HUES48 (cell line): ENCODE results near the gene CASP12.

Source experiments
- H3K27ac ChIP-seq: one replicate; pipeline ENCODE4 v1.7.0; 2013; ENCODE audit warnings: low read depth, low read length, inconsistent platforms
- H3K27me3 ChIP-seq: 2 replicates; pipeline ENCODE4 v1.6.1; 2013; ENCODE audit warnings: mild to moderate bottlenecking, low read length; ENCODE audit not compliant: control insufficient read depth, insufficient read depth
- H3K36me3 ChIP-seq: 2 replicates; pipeline ENCODE4 v1.6.1; 2013; ENCODE audit warnings: low read length; ENCODE audit not compliant: control insufficient read depth, insufficient read depth
- H3K4me1 ChIP-seq: 2 replicates; pipeline ENCODE4 v1.6.1; 2013; ENCODE audit warnings: mild to moderate bottlenecking, low read length; ENCODE audit not compliant: control insufficient read depth, insufficient read depth
- H3K4me3 ChIP-seq: 2 replicates; pipeline ENCODE4 v1.5.1; 2013; ENCODE audit warnings: mild to moderate bottlenecking, low read depth, low read length
- H3K9ac ChIP-seq: 2 replicates; pipeline ENCODE4 v1.6.1; 2013; ENCODE audit warnings: mild to moderate bottlenecking, low read depth, low read length, moderate library complexity
- H3K9me3 ChIP-seq: 2 replicates; pipeline ENCODE4 v1.6.1; 2013; ENCODE audit warnings: low read length; ENCODE audit not compliant: control insufficient read depth, insufficient read depth

The CASP12 gene

DNA sequence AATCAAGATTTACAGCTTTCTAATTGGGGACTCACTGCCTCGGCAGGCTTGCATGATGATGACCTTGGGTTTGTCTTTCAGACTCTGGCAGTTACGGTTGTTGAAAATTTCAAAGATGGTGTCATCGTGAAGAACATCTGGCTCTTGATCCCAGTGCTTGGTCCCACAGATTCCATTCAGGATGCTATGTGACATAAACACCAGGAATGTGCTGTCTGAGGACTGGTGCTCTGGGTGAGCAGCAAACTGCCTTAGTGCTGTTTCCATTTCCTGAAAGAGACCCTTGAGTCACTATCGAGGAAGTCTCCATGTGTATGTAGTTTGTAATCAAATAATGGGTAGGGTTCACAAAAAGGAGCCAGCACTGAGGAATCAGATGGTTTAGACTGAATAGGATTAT, 7.1 kb downstream of the CASP12 start:
- Histone ChIP-seq H3K27ac (no peak overlapping the region), H3K4me1 (peaks cover 16% of the 10 kb centered on the region), H3K36me3 (no peaks in the 10 kb centered on the region), H3K9me3 (no peaks in the 10 kb centered on the region), H3K4me3 (no peak overlapping the region), H3K27me3 (no peaks in the 10 kb centered on the region), H3K9ac (no peak overlapping the region)

DNA sequence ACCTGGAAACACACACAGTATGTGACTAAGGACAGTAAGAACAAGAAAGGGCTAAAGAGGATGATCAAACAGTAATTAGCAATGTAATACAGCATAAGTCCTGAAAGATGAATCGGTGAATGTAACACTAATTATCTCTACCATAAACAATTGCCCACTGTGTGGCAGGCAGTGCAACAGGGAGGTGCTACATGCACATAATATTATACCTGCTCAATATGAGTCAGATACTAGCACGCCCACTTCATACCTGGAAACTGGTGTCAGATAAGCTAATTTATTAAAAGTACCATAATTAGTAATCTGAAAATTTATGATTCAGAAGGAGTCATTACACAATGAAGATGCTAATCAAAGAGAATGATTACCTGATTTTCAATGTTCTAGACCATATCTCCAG, 14.9 kb downstream of the CASP12 start:
- Histone ChIP-seq H3K4me1 (no peaks in the 10 kb centered on the region), H3K4me3 (no peak overlapping the region), H3K9me3 (no peaks in the 10 kb centered on the region), H3K27ac (no peak overlapping the region), H3K27me3 (no peaks in the 10 kb centered on the region), H3K9ac (no peak overlapping the region), H3K36me3 (no peaks in the 10 kb centered on the region)

DNA sequence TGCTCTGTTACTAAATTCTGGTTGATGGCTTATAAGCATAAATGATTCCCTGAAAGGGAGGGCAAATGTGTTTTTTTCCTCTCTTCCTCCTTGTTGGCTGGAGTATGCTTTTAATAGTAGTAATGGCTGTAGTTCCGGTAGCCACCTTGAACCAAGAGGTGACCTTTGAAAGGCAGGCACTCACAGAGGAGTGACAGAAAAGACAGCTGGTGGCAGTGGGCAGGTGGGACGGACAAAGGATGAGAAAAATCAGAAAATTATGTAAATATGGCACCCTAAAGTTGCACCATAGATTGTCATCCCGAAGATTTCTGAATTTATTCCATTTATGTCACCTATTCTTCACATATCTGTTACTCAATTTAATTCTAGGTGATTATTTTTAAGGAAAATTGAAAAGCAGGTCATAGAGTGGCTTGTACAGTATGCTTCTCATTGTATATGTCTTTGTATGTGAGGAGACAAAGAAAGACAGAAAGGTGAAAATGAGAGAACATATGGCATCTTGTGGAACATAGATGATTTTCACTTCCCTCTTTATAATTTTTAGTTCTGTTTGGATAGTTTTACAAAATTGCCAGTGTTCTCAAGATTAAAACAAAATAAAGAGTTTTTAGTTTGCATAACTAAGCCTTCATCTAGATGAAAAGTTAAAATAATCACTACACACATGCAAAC, 17.0 kb downstream of the CASP12 start:
- no peaks in the 10 kb centered on the region for H3K4me1 ChIP-seq
- H3K27me3 ChIP-seq, result no peaks in the 10 kb centered on the region
- no peak overlapping the region for H3K9ac ChIP-seq
- H3K27ac ChIP-seq, result no peak overlapping the region
- no peaks in the 10 kb centered on the region for H3K9me3 ChIP-seq
- H3K36me3 ChIP-seq, result no peaks in the 10 kb centered on the region
- no peak overlapping the region for H3K4me3 ChIP-seq

DNA sequence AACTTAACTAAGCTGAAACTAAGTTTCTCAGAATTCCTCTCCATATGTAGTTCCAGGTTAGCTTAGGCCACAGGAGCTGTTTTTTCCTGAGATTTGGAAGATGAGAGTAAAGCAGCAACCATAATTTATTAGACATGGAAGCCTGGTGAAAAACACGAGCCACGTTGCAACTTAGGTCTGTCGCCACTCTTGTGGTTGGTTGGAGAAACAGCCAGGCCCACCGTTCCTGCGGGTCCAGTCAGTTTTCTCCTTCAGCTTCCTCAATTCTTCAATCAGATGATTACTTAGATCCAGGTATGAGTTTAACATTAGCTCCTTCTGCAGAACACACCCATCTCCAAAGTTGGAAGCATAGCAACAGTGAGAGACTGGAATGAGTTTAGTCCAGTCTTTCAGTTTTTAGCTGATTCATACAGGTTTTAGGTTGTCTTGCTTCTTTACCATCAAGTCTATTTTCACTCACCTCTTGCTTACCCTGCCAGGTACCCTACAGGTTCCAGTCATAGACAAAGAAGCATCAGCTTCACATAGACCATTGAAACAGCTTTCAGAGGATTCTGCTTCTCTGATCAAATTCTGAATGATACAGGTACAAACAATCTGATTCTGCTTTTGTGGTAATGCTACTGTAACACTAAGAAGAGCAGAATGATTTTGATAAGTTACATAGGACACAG, 18.6 kb downstream of the CASP12 start:
- H3K4me1 ChIP-seq, result no peaks in the 10 kb centered on the region
- no peaks in the 10 kb centered on the region for H3K9me3 ChIP-seq
- H3K27ac ChIP-seq, result no peak overlapping the region
- H3K27me3 ChIP-seq, result no peaks in the 10 kb centered on the region
- no peak overlapping the region for H3K4me3 ChIP-seq
- H3K9ac ChIP-seq, result no peak overlapping the region
- H3K36me3 ChIP-seq, result no peaks in the 10 kb centered on the region

DNA sequence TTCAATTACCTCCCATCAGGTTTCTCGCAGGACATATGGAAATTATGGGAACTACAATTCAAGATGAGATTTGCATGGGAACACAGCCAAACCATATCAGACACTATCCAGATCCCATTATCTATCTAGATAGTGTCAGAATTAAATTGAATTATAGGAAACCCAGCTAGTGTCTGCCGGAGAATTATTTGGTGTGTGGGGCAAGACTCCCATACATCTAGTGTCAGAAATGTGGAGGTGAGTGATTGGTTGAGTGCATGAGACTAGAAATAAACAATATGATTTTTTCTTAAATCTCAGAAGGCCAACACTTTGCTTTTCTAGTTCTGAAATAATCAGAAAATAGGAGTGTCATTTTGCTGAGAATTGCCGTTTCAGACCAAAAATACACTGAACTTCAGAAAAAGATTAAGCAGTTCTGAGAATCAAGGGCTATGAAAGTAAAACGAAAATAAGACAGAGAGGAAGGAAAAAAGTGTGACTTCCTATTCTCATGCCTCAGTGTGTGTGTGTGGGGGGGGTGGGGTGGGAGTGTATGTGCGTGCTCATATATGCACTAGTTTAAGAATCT, 21.3 kb downstream of the CASP12 start:
- H3K36me3 ChIP-seq, result no peaks in the 10 kb centered on the region
- no peaks in the 10 kb centered on the region for H3K27me3 ChIP-seq
- H3K27ac ChIP-seq, result no peak overlapping the region
- no peaks in the 10 kb centered on the region for H3K9me3 ChIP-seq
- no peak overlapping the region for H3K4me3 ChIP-seq
- no peak overlapping the region for H3K9ac ChIP-seq
- H3K4me1 ChIP-seq, result no peaks in the 10 kb centered on the region

DNA sequence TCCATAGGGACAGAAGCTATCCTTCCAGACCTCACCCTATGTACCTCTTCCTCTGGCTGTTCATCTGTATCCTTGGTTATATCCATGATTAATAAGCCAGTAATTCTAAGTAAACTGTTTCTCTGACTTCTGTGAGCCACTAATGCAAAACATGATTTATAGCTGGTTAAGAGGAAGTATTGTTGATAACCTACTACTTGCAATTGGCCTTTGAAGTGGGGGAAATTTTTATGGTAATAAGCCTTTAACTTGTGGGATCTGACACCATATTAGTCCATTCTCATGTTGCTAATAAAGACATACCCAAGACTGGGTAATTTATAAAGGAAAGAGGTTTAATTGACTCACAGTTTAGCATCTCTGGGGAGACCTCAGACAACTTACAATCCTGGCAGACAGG, 21.9 kb downstream of the CASP12 start:
- no peak overlapping the region for H3K9ac ChIP-seq
- no peak overlapping the region for H3K27ac ChIP-seq
- H3K36me3 ChIP-seq, result no peaks in the 10 kb centered on the region
- no peaks in the 10 kb centered on the region for H3K27me3 ChIP-seq
- H3K4me1 ChIP-seq, result no peaks in the 10 kb centered on the region
- H3K4me3 ChIP-seq, result no peak overlapping the region
- H3K9me3 ChIP-seq, result no peaks in the 10 kb centered on the region

DNA sequence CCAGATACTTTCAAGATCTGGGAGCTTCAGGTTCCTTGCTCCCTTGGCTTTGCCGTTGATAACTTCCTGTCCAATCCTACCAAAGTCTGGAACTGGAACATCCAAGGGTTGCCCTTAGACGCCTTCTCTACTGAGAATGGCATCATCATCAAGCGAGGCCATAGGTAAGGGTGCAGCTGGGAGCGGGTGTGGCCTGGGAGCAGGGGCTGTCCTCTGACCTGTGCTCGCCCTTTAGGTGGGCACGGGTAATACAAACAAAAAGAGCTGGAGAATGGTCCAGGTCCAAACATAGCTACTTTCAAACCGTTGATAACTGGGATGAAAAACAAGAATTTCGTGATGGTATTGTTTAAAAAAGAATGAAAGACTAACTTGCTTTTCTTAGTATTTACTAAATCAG, 25.0 kb downstream of the CASP12 start:
- H3K36me3 ChIP-seq, result no peaks in the 10 kb centered on the region
- no peak overlapping the region for H3K9ac ChIP-seq
- H3K4me1 ChIP-seq, result peaks cover 8% of the 10 kb centered on the region
- H3K4me3 ChIP-seq, result no peak overlapping the region
- H3K9me3 ChIP-seq, result no peaks in the 10 kb centered on the region
- H3K27ac ChIP-seq, result no peak overlapping the region
- H3K27me3 ChIP-seq, result no peaks in the 10 kb centered on the region

DNA sequence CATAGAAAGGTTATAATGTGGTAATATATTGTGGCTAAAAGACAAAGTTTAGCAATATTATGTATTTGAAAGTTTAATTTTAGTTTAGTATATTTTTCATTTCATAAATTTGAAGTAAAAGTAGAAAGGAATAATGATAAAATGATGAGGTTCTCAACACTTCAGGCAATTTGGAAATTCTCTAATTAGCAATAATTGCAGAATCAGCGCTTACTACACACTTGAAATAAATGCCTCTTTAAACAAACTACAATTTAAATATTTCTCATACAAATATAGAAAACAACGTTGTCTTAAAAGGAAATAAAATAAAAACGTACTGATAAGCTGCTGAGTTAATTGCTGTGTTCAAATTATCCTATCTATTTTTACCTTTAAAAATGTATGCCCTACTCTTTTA, 25.9 kb downstream of the CASP12 start:
- Histone ChIP-seq H3K36me3 (no peaks in the 10 kb centered on the region), H3K27me3 (no peaks in the 10 kb centered on the region), H3K4me1 (peaks cover 8% of the 10 kb centered on the region), H3K9ac (no peak overlapping the region), H3K27ac (no peak overlapping the region), H3K9me3 (no peaks in the 10 kb centered on the region), H3K4me3 (no peak overlapping the region)

DNA sequence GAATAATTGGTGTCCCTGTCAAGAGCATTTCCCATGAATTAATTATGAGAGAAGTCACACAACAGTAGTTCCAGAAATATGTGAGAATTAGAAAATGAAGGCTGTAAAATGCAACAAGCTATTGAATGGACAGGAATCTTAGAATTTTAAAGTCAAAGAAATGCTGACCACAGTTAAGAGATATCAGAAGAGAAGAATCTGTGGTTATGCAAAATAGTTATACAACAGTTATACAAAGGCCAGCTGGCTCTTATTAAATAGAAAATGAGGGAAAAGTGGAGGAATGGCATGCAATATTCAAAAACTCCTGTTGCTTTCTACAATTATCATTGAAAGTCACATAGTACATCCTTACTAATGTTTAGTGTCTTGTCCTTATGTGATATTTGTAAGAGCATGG, 27.4 kb downstream of the CASP12 start:
- Histone ChIP-seq H3K27me3 (no peaks in the 10 kb centered on the region), H3K4me3 (no peak overlapping the region), H3K36me3 (no peaks in the 10 kb centered on the region), H3K27ac (no peak overlapping the region), H3K4me1 (peaks cover 8% of the 10 kb centered on the region), H3K9ac (no peak overlapping the region), H3K9me3 (no peaks in the 10 kb centered on the region)

DNA sequence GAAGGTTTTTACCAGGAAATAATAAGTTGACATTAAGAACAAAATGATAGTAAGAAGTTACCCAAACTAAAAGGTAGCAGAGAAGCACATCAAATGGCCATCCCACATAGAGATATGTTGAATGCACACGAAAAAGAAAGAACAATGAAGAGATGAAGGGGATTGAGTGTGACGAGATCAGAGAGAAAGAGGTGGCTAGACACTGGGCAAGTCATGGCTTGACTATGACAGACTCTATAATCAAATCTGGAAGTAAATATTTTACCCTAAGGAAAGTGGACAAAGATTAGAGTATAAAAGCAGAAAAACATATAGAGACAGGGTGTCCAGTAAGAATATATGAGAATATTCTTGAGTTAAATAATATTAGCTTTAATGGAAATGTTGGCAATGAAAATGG, 31.4 kb downstream of the CASP12 start:
- Histone ChIP-seq H3K4me1 (peaks cover 8% of the 10 kb centered on the region), H3K36me3 (no peaks in the 10 kb centered on the region), H3K4me3 (no peak overlapping the region), H3K9me3 (no peaks in the 10 kb centered on the region; the same call in 1 of the 2 replicates), H3K27me3 (no peaks in the 10 kb centered on the region), H3K27ac (no peak overlapping the region), H3K9ac (no peak overlapping the region)
